Ecto neural progenitor cell (in vitro differentiated cells): ENCODE results near the gene KIFAP3.
A peak's percentile ranks its signal among the peaks of the same experiment; 100 is the strongest.
"Not testable (repeated sequence)": the region's sequence is repeated elsewhere in the genome, so short reads cannot be mapped to it uniquely, and the experiment has no call there.

Experiments used
- DNase-seq: peaks from one replicate; pipeline ENCODE4 v3.0.0-alpha.2; 2018; ENCODE audit warnings: low spot score

Gene KIFAP3

GRCh38 chr1:169924063-169924462, 150.4 kb downstream of the KIFAP3 start:
- DNase-seq = no peak

- DNase-seq = no peak
Measured at GRCh38 chr1:169921080-169921479, 153.4 kb downstream of the KIFAP3 start.

GRCh38 chr1:169918927-169919326, 155.6 kb downstream of the KIFAP3 start:
- no peak for DNase-seq

- not testable (repeated sequence) for DNase-seq
Measured at GRCh38 chr1:169918220-169918619, 156.3 kb downstream of the KIFAP3 start.

- DNase-seq = no peak
Measured at GRCh38 chr1:169915150-169915549, 159.3 kb downstream of the KIFAP3 start.

- no peak for DNase-seq
Measured at GRCh38 chr1:169914531-169914930, 160.0 kb downstream of the KIFAP3 start.

GRCh38 chr1:169909499-169909898, 165.0 kb downstream of the KIFAP3 start:
- DNase-seq = no peak

- no peak for DNase-seq
Measured at GRCh38 chr1:169906938-169907337, 167.6 kb downstream of the KIFAP3 start.

- DNase-seq = no peak
Measured at GRCh38 chr1:169904834-169905233, 169.7 kb downstream of the KIFAP3 start.

- no peak for DNase-seq
Measured at GRCh38 chr1:169902751-169903150, 171.7 kb downstream of the KIFAP3 start.

GRCh38 chr1:169901115-169901514, 173.4 kb downstream of the KIFAP3 start:
- no peak for DNase-seq

GRCh38 chr1:169900571-169900970, 173.9 kb downstream of the KIFAP3 start:
- no peak for DNase-seq

GRCh38 chr1:169899519-169900217, 174.8 kb downstream of the KIFAP3 start:
- no peak for DNase-seq

GRCh38 chr1:169896013-169896412, 178.5 kb downstream of the KIFAP3 start:
- no peak for DNase-seq

- no peak for DNase-seq
Measured at GRCh38 chr1:169894424-169895145, 179.9 kb downstream of the KIFAP3 start.

GRCh38 chr1:169893645-169894423, 180.7 kb downstream of the KIFAP3 start, which contains the start of gene SCYL3:
TSS of gene SCYL3 (minus strand) at chr1:169893896. CDS start at chr1:169888840, 5,056 bp downstream.
- peak; percentile 94 for DNase-seq

- DNase-seq = no peak
Measured at GRCh38 chr1:169892927-169893644, 181.4 kb downstream of the KIFAP3 start.

- DNase-seq = no peak
Measured at GRCh38 chr1:169892176-169892926, 182.1 kb downstream of the KIFAP3 start.

GRCh38 chr1:169891539-169891885, 183.0 kb downstream of the KIFAP3 start:
- DNase-seq = no peak

GRCh38 chr1:169890761-169891538, 183.5 kb downstream of the KIFAP3 start:
- DNase-seq = no peak

- no peak for DNase-seq
Measured at GRCh38 chr1:169889871-169890270, 184.6 kb downstream of the KIFAP3 start.
